Glutamatergic neuron (in vitro differentiated cells): ENCODE results near the gene ZNF618. TPM values are rescaled to one million over a fixed set of nuclear protein-coding genes. Genes with fewer than 3 reads are reported as not detected.

Experiments
- DNase-seq: peaks from one replicate; pipeline ENCODE4 v3.0.0; 2022
- H3K27ac Mint-ChIP-seq: one replicate; pipeline ENCODE4 v1.8.0; 2020; ENCODE audit warnings: mild to moderate bottlenecking, mixed read lengths, inconsistent platforms; ENCODE audit not compliant: unreplicated experiment
- H3K27me3 Mint-ChIP-seq: one replicate; pipeline ENCODE4 v1.8.0; 2020; ENCODE audit warnings: mild to moderate bottlenecking, moderate library complexity, mixed read lengths, inconsistent platforms; ENCODE audit not compliant: unreplicated experiment
- H3K36me3 Mint-ChIP-seq: one replicate; pipeline ENCODE4 v1.8.0; 2020; ENCODE audit warnings: mild to moderate bottlenecking, mixed read lengths, inconsistent platforms; ENCODE audit not compliant: unreplicated experiment
- H3K4me1 Mint-ChIP-seq: one replicate; pipeline ENCODE4 v1.8.0; 2020; ENCODE audit warnings: mild to moderate bottlenecking, low read depth, mixed read lengths, inconsistent platforms; ENCODE audit not compliant: unreplicated experiment
- H3K4me3 Mint-ChIP-seq: one replicate; pipeline ENCODE4 v1.8.0; 2020; ENCODE audit warnings: mild to moderate bottlenecking, mixed read lengths, inconsistent platforms; ENCODE audit not compliant: unreplicated experiment
- H3K9me3 Mint-ChIP-seq: one replicate; pipeline ENCODE4 v1.8.0; 2020; ENCODE audit warnings: mild to moderate bottlenecking, moderate library complexity, mixed read lengths, inconsistent platforms; ENCODE audit not compliant: unreplicated experiment
- CTCF ChIP-seq: fragments of 200-600 bp; sonication (generic); IDR thresholded peaks from one replicate; pipeline ENCODE4 v1.5.0; 2021; ENCODE audit not compliant: partially characterized antibody, unreplicated experiment
- total RNA-seq: library from RNA; stranded (reverse); fragmentation: NEBNext Ultra II Directional; extraction: Animal tissue kit (Norgen Biotek cat#: 25700); gene quantifications from one replicate; pipeline ENCODE4 v1.2.1, GENCODE V29; 2021; ENCODE audit not compliant: unreplicated experiment

The ZNF618 gene
- total RNA-seq, 1 donor from 2014 or later, result 114 TPM

- Mint-ChIP-seq H3K27me3 (peaks cover 4% of the 10 kb centered on the region), H3K9me3 (peaks cover 2% of the 10 kb centered on the region), H3K27ac (no peak overlapping the region), H3K4me3 (no peak overlapping the region), H3K36me3 (no peaks in the 10 kb centered on the region), H3K4me1 (peaks cover 43% of the 10 kb centered on the region)
- no peak for DNase-seq
- TF ChIP-seq CTCF, result no peak
These were observed 39.8 kb downstream of the ZNF618 start for GRCh38 chr9:113915817-113916434.

GRCh38 chr9:113916931-113917330 is 40.8 kb downstream of the ZNF618 start:
- H3K9me3 Mint-ChIP-seq, result peaks cover 2% of the 10 kb centered on the region
- H3K4me3 Mint-ChIP-seq, result no peak overlapping the region

GRCh38 chr9:113918697-113919350 is 42.7 kb downstream of the ZNF618 start:
- H3K27me3 Mint-ChIP-seq, result no peaks in the 10 kb centered on the region
- H3K4me3 Mint-ChIP-seq, result no peak overlapping the region
- peaks cover 10% of the 10 kb centered on the region for H3K36me3 Mint-ChIP-seq
- TF ChIP-seq CTCF, result no peak
- H3K9me3 Mint-ChIP-seq, result peaks cover 2% of the 10 kb centered on the region
- H3K4me1 Mint-ChIP-seq, result peaks cover 21% of the 10 kb centered on the region
- H3K27ac Mint-ChIP-seq, result no peak overlapping the region
- no peak for DNase-seq

More at GRCh38 chr9:113916931-113917330, 40.8 kb downstream of the ZNF618 start:
- no peak for DNase-seq
- H3K4me1 Mint-ChIP-seq, result peaks cover 37% of the 10 kb centered on the region
- H3K27ac Mint-ChIP-seq, result no peak overlapping the region
- H3K27me3 Mint-ChIP-seq, result peaks cover 4% of the 10 kb centered on the region
- TF ChIP-seq CTCF, result no peak
- H3K36me3 Mint-ChIP-seq, result peaks cover 2% of the 10 kb centered on the region

GRCh38 chr9:113919382-113919781 is 43.3 kb downstream of the ZNF618 start:
- Mint-ChIP-seq H3K4me1 (peaks cover 20% of the 10 kb centered on the region), H3K27me3 (no peaks in the 10 kb centered on the region), H3K27ac (no peak overlapping the region), H3K9me3 (peaks cover 2% of the 10 kb centered on the region), H3K4me3 (no peak overlapping the region), H3K36me3 (peaks cover 10% of the 10 kb centered on the region)
- no peak for TF ChIP-seq CTCF
- no peak for DNase-seq

- H3K27ac Mint-ChIP-seq, result no peak overlapping the region
- H3K4me1 Mint-ChIP-seq, result peaks cover 20% of the 10 kb centered on the region
- peaks cover 2% of the 10 kb centered on the region for H3K9me3 Mint-ChIP-seq
- no peaks in the 10 kb centered on the region for H3K27me3 Mint-ChIP-seq
- no peak for TF ChIP-seq CTCF
- DNase-seq, result no peak
- H3K36me3 Mint-ChIP-seq, result peaks cover 10% of the 10 kb centered on the region
- no peak overlapping the region for H3K4me3 Mint-ChIP-seq
These were observed 43.8 kb downstream of the ZNF618 start for GRCh38 chr9:113919871-113920270.
